ENCODE data around the gene GADD45GIP1.

Gene GADD45GIP1

GRCh38 chr19:12956446-12957388 is at the start of gene GADD45GIP1:
Gene GADD45GIP1, minus strand, starts transcription at chr19:12957223. Its CDS starts 11 bp downstream, at chr19:12957212.
- peak; percentile 55 to 70 for DNase-seq (ENCODE audit: low read depth in 2 of 2)

GRCh38 chr19:13005861-13006370 is 48.9 kb upstream of the GADD45GIP1 start:
- no peak for DNase-seq (ENCODE audit: low read depth in 2 of 2)

GRCh38 chr19:13005253-13005652 is 48.2 kb upstream of the GADD45GIP1 start:
- DNase-seq (ENCODE audit: low read depth in 2 of 2) = no peak

GRCh38 chr19:13004273-13004672 is 47.2 kb upstream of the GADD45GIP1 start:
- DNase-seq (ENCODE audit: low read depth in 2 of 2) = no peak

- DNase-seq (ENCODE audit: low read depth in 2 of 2) = no peak
These were observed 46.1 kb upstream of the GADD45GIP1 start for GRCh38 chr19:13003081-13003480.

GRCh38 chr19:13002166-13002898 is 45.3 kb upstream of the GADD45GIP1 start:
- DNase-seq (ENCODE audit: low read depth in 2 of 2) = no peak

- no peak for DNase-seq (ENCODE audit: low read depth in 2 of 2)
These were observed 44.6 kb upstream of the GADD45GIP1 start for GRCh38 chr19:13001502-13002165.

- no peak for DNase-seq (ENCODE audit: low read depth in 2 of 2)
These were observed 44.1 kb upstream of the GADD45GIP1 start for GRCh38 chr19:13001166-13001501.

GRCh38 chr19:12997967-12998940 is 41.2 kb upstream of the GADD45GIP1 start:
- DNase-seq (ENCODE audit: low read depth in 2 of 2) = no peak

- no peak for DNase-seq (ENCODE audit: low read depth in 2 of 2)
These were observed 40.4 kb upstream of the GADD45GIP1 start for GRCh38 chr19:12997179-12997966.

- DNase-seq (ENCODE audit: low read depth in 2 of 2) = no peak
These were observed 39.5 kb upstream of the GADD45GIP1 start for GRCh38 chr19:12996406-12997094.

- DNase-seq (ENCODE audit: low read depth in 2 of 2) = no peak
These were observed 38.8 kb upstream of the GADD45GIP1 start for GRCh38 chr19:12995596-12996405.

GRCh38 chr19:12994701-12995595 is 37.9 kb upstream of the GADD45GIP1 start, which contains the start of gene NFIX:
Gene NFIX, plus strand, starts transcription at chr19:12995475. Its CDS starts 363 bp downstream, at chr19:12995838.
- peak; percentile 39 to 50 for DNase-seq (ENCODE audit: low read depth in 2 of 2)

- DNase-seq (ENCODE audit: low read depth in 2 of 2) = no peak
These were observed 36.5 kb upstream of the GADD45GIP1 start for GRCh38 chr19:12993562-12993961.

GRCh38 chr19:12992729-12993128 is 35.7 kb upstream of the GADD45GIP1 start:
- DNase-seq (ENCODE audit: low read depth in 2 of 2) = no peak

- DNase-seq (ENCODE audit: low read depth in 2 of 2) = no peak
These were observed 34.3 kb upstream of the GADD45GIP1 start for GRCh38 chr19:12991296-12991695.

- DNase-seq (ENCODE audit: low read depth in 2 of 2) = no peak
These were observed 33.8 kb upstream of the GADD45GIP1 start for GRCh38 chr19:12990853-12991252.
